ENCODE measurements around the gene PDHX.
A peak's percentile ranks its signal among the peaks of the same experiment; 100 is the strongest.
"Not testable (repeated sequence)": the region's sequence is repeated elsewhere in the genome, so short reads cannot be mapped to it uniquely, and the experiment has no call there.

Gene PDHX

GRCh38 chr11:34916015-34916842, at the start of gene PDHX, which contains the start of gene APIP:
Gene PDHX (plus strand): TSS chr11:34916618. CDS start chr11:34916656, 38 bp downstream.
Gene APIP (minus strand): TSS chr11:34916379. CDS start chr11:34916284, 95 bp downstream.
- DNase-seq = peak; percentile 85

GRCh38 chr11:34869425-34869824, 47.0 kb upstream of the PDHX start:
- no peak for DNase-seq

GRCh38 chr11:34870548-34871196, 45.7 kb upstream of the PDHX start:
- DNase-seq = no peak

GRCh38 chr11:34874202-34874601, 42.2 kb upstream of the PDHX start:
- DNase-seq = no peak

GRCh38 chr11:34877375-34877975, 38.9 kb upstream of the PDHX start:
- no peak for DNase-seq

GRCh38 chr11:34881900-34882299, 34.5 kb upstream of the PDHX start:
- no peak for DNase-seq

GRCh38 chr11:34886609-34887008, 29.8 kb upstream of the PDHX start:
- DNase-seq = no peak

- no peak for DNase-seq
Measured at GRCh38 chr11:34887260-34887659, 29.2 kb upstream of the PDHX start.

- no peak for DNase-seq
Measured at GRCh38 chr11:34890089-34890488, 26.3 kb upstream of the PDHX start.

GRCh38 chr11:34890812-34891211, 25.6 kb upstream of the PDHX start:
- DNase-seq = peak; percentile 44

- DNase-seq = no peak
Measured at GRCh38 chr11:34891611-34892010, 24.8 kb upstream of the PDHX start.

GRCh38 chr11:34893416-34893815, 23.0 kb upstream of the PDHX start:
- no peak for DNase-seq

GRCh38 chr11:34896191-34896590, 20.2 kb upstream of the PDHX start:
- not testable (repeated sequence) for DNase-seq

GRCh38 chr11:34897171-34897870, 19.1 kb upstream of the PDHX start:
- DNase-seq = no peak

- DNase-seq = no peak
Measured at GRCh38 chr11:34898474-34898873, 17.9 kb upstream of the PDHX start.

- DNase-seq = no peak
Measured at GRCh38 chr11:34899633-34900016, 16.8 kb upstream of the PDHX start.

GRCh38 chr11:34904421-34904955, 11.9 kb upstream of the PDHX start:
- DNase-seq = no peak

GRCh38 chr11:34905666-34906065, 10.8 kb upstream of the PDHX start:
- DNase-seq = no peak

GRCh38 chr11:34907934-34908593, 8.4 kb upstream of the PDHX start:
- DNase-seq = no peak

GRCh38 chr11:34909415-34909814, 7.0 kb upstream of the PDHX start:
- no peak for DNase-seq

- no peak for DNase-seq
Measured at GRCh38 chr11:34909955-34910354, 6.5 kb upstream of the PDHX start.

- no peak for DNase-seq
Measured at GRCh38 chr11:34910817-34911216, 5.6 kb upstream of the PDHX start.

Measured in KG1 (cell line).